C4-2B (cell line): ENCODE results near the gene SH3BGR.

ENCODE experiments used
- CTCF ChIP-seq: fragments of 450-650 bp; conservative IDR thresholded peaks from 2 replicates; pipeline ENCODE4 v1.5.1; 2017; ENCODE audit warnings: mild to moderate bottlenecking
- ZFX ChIP-seq: fragments of 450-650 bp; IDR thresholded peaks from 2 replicates; pipeline ENCODE4 v1.6.1; 2017

DNA sequence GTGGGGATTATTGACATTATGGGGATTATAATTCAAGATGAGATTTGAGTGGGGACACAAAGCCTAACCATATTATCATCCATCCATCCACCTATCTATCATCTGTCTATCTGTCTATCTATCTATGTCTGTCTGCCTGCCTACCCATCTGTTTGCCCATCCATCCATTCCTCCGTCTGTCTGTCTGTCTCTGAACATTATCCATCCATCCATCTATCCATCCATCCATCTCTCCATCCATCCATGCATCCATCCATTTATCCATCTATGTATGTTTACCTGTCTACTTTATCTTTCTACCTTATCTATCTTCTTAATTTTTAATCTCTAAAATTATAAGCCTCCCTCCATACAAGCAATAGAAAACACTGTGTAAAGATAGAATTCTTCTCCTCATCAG is 47.4 kb downstream of the SH3BGR start:
- no peak for TF ChIP-seq CTCF
- TF ChIP-seq ZFX: no peak
